Liver (tissue), 9 donors: Measurements from ENCODE around the gene CORO2A. TPM values are rescaled to one million over a fixed set of nuclear protein-coding genes. Genes with fewer than 3 reads are reported as not detected.

Experiments
- DNase-seq: peaks from one replicate; pipeline ENCODE4 v3.0.0-alpha.2; 2017; ENCODE audit warnings: low spot score
- H3K27ac ChIP-seq, 2 donors: one replicate each; pipeline ENCODE4 v1.7.0; 2013; ENCODE audit warnings: inconsistent platforms in 2 of 2, low read length in 2 of 2, control low read depth in 1 of 2, low read depth in 1 of 2, mild to moderate bottlenecking in 1 of 2
- H3K27me3 ChIP-seq, 4 donors: one replicate each; pipeline versions ENCODE4 v1.6.1 to v1.7.0; 2013; ENCODE audit warnings: low read length in 3 of 4, inconsistent platforms in 1 of 4, mild to moderate bottlenecking in 1 of 4, moderate library complexity in 1 of 4; ENCODE audit not compliant: control insufficient read depth in 4 of 4, insufficient read depth in 4 of 4
- H3K36me3 ChIP-seq, 4 donors: one replicate each; pipeline versions ENCODE4 v1.6.1 to v1.7.0; 2013; ENCODE audit warnings: low read length in 3 of 4, mild to moderate bottlenecking in 3 of 4, low read depth in 1 of 4, moderate library complexity in 1 of 4; ENCODE audit not compliant: control insufficient read depth in 4 of 4, insufficient read depth in 3 of 4
- H3K4me1 ChIP-seq, 4 donors: one replicate each; pipeline versions ENCODE4 v1.6.1 to v1.7.0; 2013; ENCODE audit warnings: low read length in 3 of 4, mild to moderate bottlenecking in 3 of 4, moderate library complexity in 1 of 4; ENCODE audit not compliant: control insufficient read depth in 4 of 4, insufficient read depth in 4 of 4
- H3K4me3 ChIP-seq, 3 donors: one replicate each; pipeline versions ENCODE4 v1.6.1 to v1.7.0; 2013; ENCODE audit warnings: low read length in 3 of 3, control low read depth in 1 of 3, low read depth in 1 of 3, mild to moderate bottlenecking in 1 of 3
- H3K9ac ChIP-seq, 2 donors: one replicate each; pipeline ENCODE4 v1.7.0; 2013; ENCODE audit warnings: low read length in 2 of 2, mild to moderate bottlenecking in 2 of 2, moderate library complexity in 2 of 2, control low read depth in 1 of 2, low read depth in 1 of 2
- H3K9me3 ChIP-seq, 4 donors: one replicate each; pipeline versions ENCODE4 v1.6.1 to v1.7.0; 2013; ENCODE audit warnings: low read length in 3 of 4; ENCODE audit not compliant: control insufficient read depth in 4 of 4
- CTCF ChIP-seq: fragments of 150-350 bp; IDR thresholded peaks from 2 replicates; pipeline ENCODE4 v1.5.1; 2017; ENCODE audit warnings: improper control_type of control experiment, low read depth, low read length; ENCODE audit not compliant: missing input control
- EGR1 ChIP-seq, 2 donors: IDR thresholded peaks; 2 replicates each; pipeline ENCODE4 v1.6.1; 2016 to 2018; ENCODE audit warnings: antibody characterized with exemption in 2 of 2, low read depth in 2 of 2
- FOXA2 ChIP-seq: IDR thresholded peaks from 2 replicates; pipeline ENCODE4 v1.6.1; 2016; ENCODE audit warnings: antibody characterized with exemption
- GABPA ChIP-seq, 2 donors: IDR thresholded peaks in 1 of 2; conservative IDR thresholded peaks in 1 of 2; 2 replicates each; pipeline ENCODE4 v1.6.1; 2016; ENCODE audit warnings: antibody characterized with exemption in 2 of 2, mild to moderate bottlenecking in 1 of 2, moderate library complexity in 1 of 2
- HNF4A ChIP-seq, 2 donors: conservative IDR thresholded peaks; 2 replicates each; pipeline ENCODE4 v1.6.1; 2016; ENCODE audit warnings: antibody characterized with exemption in 2 of 2, mild to moderate bottlenecking in 2 of 2
- HNF4G ChIP-seq: IDR thresholded peaks from 2 replicates; pipeline ENCODE4 v1.6.1; 2016; ENCODE audit warnings: antibody characterized with exemption
- JUND ChIP-seq, 2 donors: IDR thresholded peaks; 2 replicates each; pipeline ENCODE4 v1.6.1; 2016; ENCODE audit warnings: antibody characterized with exemption in 2 of 2
- MAX ChIP-seq: IDR thresholded peaks from 2 replicates; pipeline ENCODE4 v1.6.1; 2016; ENCODE audit warnings: antibody characterized with exemption
- NR2F2 ChIP-seq: IDR thresholded peaks from 2 replicates; pipeline ENCODE4 v1.6.1; 2016; ENCODE audit warnings: antibody characterized with exemption
- RAD21 ChIP-seq, 2 donors: IDR thresholded peaks; 2 replicates each; pipeline ENCODE4 v1.6.1; 2016; ENCODE audit warnings: antibody characterized with exemption in 2 of 2, mild to moderate bottlenecking in 2 of 2
- REST ChIP-seq: IDR thresholded peaks from 2 replicates; pipeline ENCODE4 v1.6.1; 2016; ENCODE audit warnings: antibody characterized with exemption, mild to moderate bottlenecking
- RXRA ChIP-seq, 2 donors: IDR thresholded peaks; 2 replicates each; pipeline ENCODE4 v1.6.1; 2017 to 2018; ENCODE audit warnings: antibody characterized with exemption in 2 of 2, mild to moderate bottlenecking in 1 of 2
- SP1 ChIP-seq: IDR thresholded peaks from 2 replicates; pipeline ENCODE4 v1.6.1; 2018; ENCODE audit warnings: antibody characterized with exemption, mild to moderate bottlenecking
- YY1 ChIP-seq: IDR thresholded peaks from 2 replicates; pipeline ENCODE4 v1.6.1; 2016; ENCODE audit warnings: antibody characterized with exemption, mild to moderate bottlenecking
- WGBS: extraction: QIAGEN DNeasy Blood & Tissue Kit; methylation state at CpG from one replicate; pipeline ENCODE4 v1.1.7; 2013; 5-methylcytosine and 5-hydroxymethylcytosine counted together
- polyA plus RNA-seq, 2 donors: library from polyadenylated mRNA; stranded (reverse) in 1 of 2; unstranded in 1 of 2; fragments of 200-250 nt in 1 of 2; fragments of >200 nt in 1 of 2; fragmentation: Nextera tagmentation in 1 of 2; extraction: Ambion mirVana in 1 of 2; gene quantifications; one replicate each; pipeline versions ENCODE4 v1.2.1 to v1.2.3, GENCODE V29; 2013 to 2015
- total RNA-seq, 2 donors: library from RNA; depleted of rRNA; stranded (reverse); fragments of >200 nt; gene quantifications; one replicate each; pipeline ENCODE4 v1.2.3, GENCODE V29; 2014
- donor health status: healthy.
- donor health status: healthy.
- donor health status: healthy.
- donor health status: healthy.
- donor health status: healthy.

CORO2A gene
- total and polyA plus RNA-seq, 4 donors = 1.2 to 2.8 (median 1.4) TPM

GRCh38 chr9:98128316-98128715 lies 64.1 kb downstream of the CORO2A start:
- H3K27me3 ChIP-seq = no peaks in the 10 kb centered on the region
- no peak overlapping the region for H3K4me3 ChIP-seq
- H3K27ac ChIP-seq = no peak overlapping the region
- no peaks in the 10 kb centered on the region for H3K9me3 ChIP-seq
- no peak overlapping the region for H3K9ac ChIP-seq
- DNase-seq = no peak
- H3K36me3 ChIP-seq = peaks cover 0 to 8% (median 3%) of the 10 kb centered on the region in 4 donors
- no peak for TF ChIP-seq REST
- TF ChIP-seq CTCF = no peak
- TF ChIP-seq FOXA2 = no peak
- TF ChIP-seq HNF4G = no peak
- TF ChIP-seq NR2F2 = no peak
- no peak for TF ChIP-seq YY1
- H3K4me1 ChIP-seq = no peaks in the 10 kb centered on the region
- WGBS = 98% methylated on average over 16 of the region's 16 CpGs

GRCh38 chr9:98127226-98127625 lies 65.2 kb downstream of the CORO2A start:
- Histone ChIP-seq H3K36me3 (peaks cover 0 to 5% (median 3%) of the 10 kb centered on the region in 4 donors), H3K4me1 (no peaks in the 10 kb centered on the region), H3K9me3 (no peaks in the 10 kb centered on the region), H3K9ac (no peak overlapping the region), H3K27ac (no peak overlapping the region), H3K27me3 (no peaks in the 10 kb centered on the region), H3K4me3 (no peak overlapping the region)
- no peak for DNase-seq
- no peak for TF ChIP-seq RAD21 (IDR thresholded peaks at IDR 0.05)
- no peak for TF ChIP-seq MAX
- TF ChIP-seq JUND (IDR thresholded peaks at IDR 0.05) = no peak
- TF ChIP-seq GABPA (IDR thresholded peaks at IDR 0.05 in 1 of 2, conservative IDR thresholded peaks at IDR 0.05 in 1 of 2) = no peak
- no peak for TF ChIP-seq HNF4A (conservative IDR thresholded peaks at IDR 0.05)
- TF ChIP-seq EGR1 (IDR thresholded peaks at IDR 0.05; ENCODE audit: low read depth in 2 of 2) = no peak
- TF ChIP-seq RXRA (IDR thresholded peaks at IDR 0.05) = no peak
- no peak for TF ChIP-seq CTCF
- no peak for TF ChIP-seq YY1
- no peak for TF ChIP-seq NR2F2
- no peak for TF ChIP-seq SP1
- WGBS = 96% methylated on average over 8 of the region's 8 CpGs
